HG03558 (cell line): ENCODE measurements around the gene PRR23A.

Experiments
- ATAC-seq: cut with Tn5 transposase; IDR thresholded peaks from one replicate; pipeline ENCODE4 v1.9.1; 2021; ENCODE audit warnings: moderate number of reproducible peaks; ENCODE audit not compliant: unreplicated experiment; ENCODE audit errors: extremely low read depth

PRR23A gene

GRCh38 chr3:138975351-138975750 is 30.7 kb downstream of the PRR23A start:
- ATAC-seq = no peak

- no peak for ATAC-seq
Measured at GRCh38 chr3:138974462-138974861, 31.6 kb downstream of the PRR23A start.

- ATAC-seq = no peak
Measured at GRCh38 chr3:138972941-138973340, 33.1 kb downstream of the PRR23A start.

GRCh38 chr3:138971766-138972320 is 34.2 kb downstream of the PRR23A start:
- ATAC-seq = no peak

- ATAC-seq = no peak
Measured at GRCh38 chr3:138964923-138965322, 41.1 kb downstream of the PRR23A start.

- ATAC-seq = no peak
Measured at GRCh38 chr3:138964264-138964663, 41.8 kb downstream of the PRR23A start.

- no peak for ATAC-seq
Measured at GRCh38 chr3:138962854-138963560, 43.1 kb downstream of the PRR23A start.

GRCh38 chr3:138960417-138960852 is 45.6 kb downstream of the PRR23A start:
- no peak for ATAC-seq
